Esophagus muscularis mucosa (tissue), 4 donors: ENCODE data around the gene KANK4. TPM values are rescaled to one million over a fixed set of nuclear protein-coding genes. Genes with fewer than 3 reads are reported as not detected.

Experiments used
- DNase-seq: peaks from one replicate; pipeline ENCODE4 v3.0.0-alpha.2; 2017; ENCODE audit errors: extremely low spot score
- H3K27ac ChIP-seq, 4 donors: fragments of 200-600 bp; sonication (generic); replicated peaks in 1 of 4; 1 replicate in 3 of 4; 2 replicates in 1 of 4; pipeline ENCODE4 v1.5.1; 2016 to 2019; ENCODE audit warnings: mild to moderate bottlenecking in 1 of 4
- H3K27me3 ChIP-seq, 4 donors: fragments of 200-600 bp; sonication (generic); one replicate each; pipeline versions ENCODE4 v1.5.1 to v1.6.0; 2016 to 2019
- H3K36me3 ChIP-seq, 4 donors: fragments of 200-600 bp; sonication (generic); one replicate each; pipeline ENCODE4 v1.5.1; 2016 to 2019
- H3K4me1 ChIP-seq, 4 donors: fragments of 200-600 bp; sonication (generic); one replicate each; pipeline ENCODE4 v1.5.1; 2016 to 2019
- H3K4me3 ChIP-seq, 4 donors: fragments of 200-600 bp; sonication (generic); 1 replicate in 2 of 4; 2 replicates in 2 of 4; pipeline ENCODE4 v1.5.1; 2016 to 2019; ENCODE audit warnings: mild to moderate bottlenecking in 4 of 4, moderate library complexity in 1 of 4
- H3K9me3 ChIP-seq, 4 donors: fragments of 200-600 bp; sonication (generic); 1 replicate in 3 of 4; 2 replicates in 1 of 4; pipeline ENCODE4 v1.5.1; 2016 to 2019
- EP300 ChIP-seq: sonication (generic); formaldehyde crosslinking; IDR thresholded peaks from one replicate; pipeline ENCODE4 v1.6.1; 2017; ENCODE audit warnings: antibody characterized with exemption
- POLR2A ChIP-seq: fragments of 450-650 bp; IDR thresholded peaks from one replicate; pipeline ENCODE4 v1.6.1; 2017; ENCODE audit warnings: antibody characterized with exemption, moderate library complexity, mild to moderate bottlenecking, low read depth
- POLR2AphosphoS5 ChIP-seq, 2 donors: sonication (generic); formaldehyde crosslinking; IDR thresholded peaks; one replicate each; pipeline ENCODE4 v1.6.1; 2017; ENCODE audit warnings: antibody characterized with exemption in 2 of 2
- WGBS: methylation state at CpG from one replicate; pipeline ENCODE4 v1.1.5; 2018; 5-methylcytosine and 5-hydroxymethylcytosine counted together
- intact Hi-C: fragments of 100-400 bp; cut with DNase I; formaldehyde crosslinking; loops from one replicate; pipeline ENCODE4 v1.15.1; 2023
- total RNA-seq, 4 donors: library from RNA; depleted of rRNA; stranded (reverse); fragments of >200 nt; gene quantifications; one replicate each; pipeline versions ENCODE4 v1.1.0 to v1.2.1, GENCODE V29; 2016
- TF ChIP-seq, protein P1 (sequence below), 3 experiments: fragments of 200-600 bp in 2 of 3; fragments of 450-650 bp in 1 of 3; sonication (generic) in 2 of 3; IDR thresholded peaks; one replicate each; pipeline ENCODE4 v1.5.1; 2017 to 2019; ENCODE audit warnings: antibody characterized with exemption in 3 of 3, mild to moderate bottlenecking in 2 of 3, moderate library complexity in 1 of 3

Gene KANK4
- total RNA-seq, 4 donors from 2014 or later = 0.42 to 1.4 (median 0.84) TPM

DNA sequence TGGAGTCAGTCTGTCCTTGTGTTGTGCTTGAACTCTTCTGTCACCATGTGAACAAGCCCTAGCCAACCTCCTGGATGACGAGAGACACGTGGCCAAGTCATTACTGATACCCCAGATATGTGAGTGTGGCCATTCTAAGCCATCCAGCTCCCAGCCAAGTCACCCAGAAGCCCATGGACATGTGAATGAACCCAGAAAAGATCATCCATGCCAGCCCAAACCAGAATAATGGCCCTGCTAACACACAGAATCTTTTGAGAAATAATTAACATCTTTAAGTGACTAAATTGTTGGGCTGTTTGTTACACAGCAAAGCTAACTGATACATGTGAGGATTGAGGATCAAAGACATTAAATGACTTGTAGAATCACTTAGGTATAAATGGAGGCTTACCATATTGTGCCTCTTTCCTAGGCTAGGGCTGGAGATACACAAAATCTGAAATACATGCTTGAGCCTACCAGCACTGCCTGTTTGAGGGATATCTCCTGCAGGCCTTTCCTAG is 38.2 kb downstream of the KANK4 start:
- intact Hi-C loops = no loop called here

DNA sequence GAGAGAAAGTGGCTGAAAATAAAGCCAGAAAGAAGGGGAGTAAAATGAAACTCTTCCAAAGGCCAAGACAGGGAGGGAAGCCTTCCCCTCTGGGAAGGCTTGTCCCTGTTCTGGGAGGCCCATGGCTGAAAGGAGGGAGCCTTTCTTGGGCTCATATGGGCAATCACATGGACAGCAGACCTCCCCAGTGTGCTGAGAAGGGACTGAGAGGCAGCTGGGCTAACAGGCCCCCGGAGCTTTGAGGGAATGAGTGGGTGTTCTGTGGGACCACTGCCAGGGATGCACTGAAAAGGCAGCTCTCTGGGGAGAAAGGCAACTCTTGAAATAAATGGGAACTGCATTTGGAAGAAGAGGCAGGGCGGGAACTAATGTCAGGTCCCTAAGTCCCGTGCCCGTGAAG is 39.1 kb downstream of the KANK4 start:
- no peak overlapping the region for H3K4me3 ChIP-seq
- no peak overlapping the region for H3K27ac ChIP-seq
- H3K4me1 ChIP-seq = peaks cover 0 to 1% (median under 1%) of the 10 kb centered on the region in 4 donors
- TF ChIP-seq, protein P1, sequence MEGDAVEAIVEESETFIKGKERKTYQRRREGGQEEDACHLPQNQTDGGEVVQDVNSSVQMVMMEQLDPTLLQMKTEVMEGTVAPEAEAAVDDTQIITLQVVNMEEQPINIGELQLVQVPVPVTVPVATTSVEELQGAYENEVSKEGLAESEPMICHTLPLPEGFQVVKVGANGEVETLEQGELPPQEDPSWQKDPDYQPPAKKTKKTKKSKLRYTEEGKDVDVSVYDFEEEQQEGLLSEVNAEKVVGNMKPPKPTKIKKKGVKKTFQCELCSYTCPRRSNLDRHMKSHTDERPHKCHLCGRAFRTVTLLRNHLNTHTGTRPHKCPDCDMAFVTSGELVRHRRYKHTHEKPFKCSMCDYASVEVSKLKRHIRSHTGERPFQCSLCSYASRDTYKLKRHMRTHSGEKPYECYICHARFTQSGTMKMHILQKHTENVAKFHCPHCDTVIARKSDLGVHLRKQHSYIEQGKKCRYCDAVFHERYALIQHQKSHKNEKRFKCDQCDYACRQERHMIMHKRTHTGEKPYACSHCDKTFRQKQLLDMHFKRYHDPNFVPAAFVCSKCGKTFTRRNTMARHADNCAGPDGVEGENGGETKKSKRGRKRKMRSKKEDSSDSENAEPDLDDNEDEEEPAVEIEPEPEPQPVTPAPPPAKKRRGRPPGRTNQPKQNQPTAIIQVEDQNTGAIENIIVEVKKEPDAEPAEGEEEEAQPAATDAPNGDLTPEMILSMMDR (IDR thresholded peaks at IDR 0.05) = no peak
- no peak for TF ChIP-seq POLR2A
- no peak for TF ChIP-seq POLR2AphosphoS5 (IDR thresholded peaks at IDR 0.05)
- TF ChIP-seq EP300 = no peak
- DNase-seq = no peak
- intact Hi-C loops = no loop called here
- WGBS = 57% methylated on average over 4 of the region's 4 CpGs
- peaks cover 0 to 1% (median 0%) of the 10 kb centered on the region in 4 donors for H3K27me3 ChIP-seq
- no peaks in the 10 kb centered on the region for H3K36me3 ChIP-seq
- H3K9me3 ChIP-seq = peaks cover 0 to 9% (median 2%) of the 10 kb centered on the region in 4 donors

More for the DNA sequence above, 38.2 kb downstream of the KANK4 start:
- no peak overlapping the region for H3K27ac ChIP-seq
- peaks cover under 1 to 10% (median 7%) of the 10 kb centered on the region in 4 donors for H3K4me1 ChIP-seq
- no peak for DNase-seq
- 96% methylated on average over 2 of the region's 2 CpGs for WGBS
- no peak for TF ChIP-seq POLR2AphosphoS5 (IDR thresholded peaks at IDR 0.05)
- TF ChIP-seq EP300 = no peak
- TF ChIP-seq POLR2A = no peak
- TF ChIP-seq, protein P1 (IDR thresholded peaks at IDR 0.05) = no peak
- peaks cover 0 to 10% (median 2%) of the 10 kb centered on the region in 4 donors for H3K27me3 ChIP-seq
- H3K4me3 ChIP-seq = no peak overlapping the region
- no peaks in the 10 kb centered on the region for H3K36me3 ChIP-seq
- H3K9me3 ChIP-seq = peaks cover 0 to 9% (median 2%) of the 10 kb centered on the region in 4 donors

DNA sequence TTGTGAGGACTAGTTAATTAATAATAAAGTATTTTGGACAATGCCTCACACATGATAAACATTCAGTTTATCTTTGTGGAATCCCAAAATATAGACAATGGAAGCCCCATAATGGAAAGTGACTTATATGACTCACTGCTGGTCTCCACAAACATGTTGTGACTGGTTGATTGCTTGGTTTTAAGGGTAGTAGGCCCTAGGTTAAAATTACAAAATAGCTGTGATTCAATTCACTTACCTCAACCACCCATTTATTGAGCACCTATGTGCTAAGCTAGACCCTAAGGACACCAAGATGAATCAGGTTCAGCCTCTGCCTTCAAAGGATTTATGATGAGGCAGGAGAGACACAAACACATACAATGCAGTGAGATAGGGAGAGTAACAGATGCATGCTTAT is 42.4 kb downstream of the KANK4 start:
- no peak overlapping the region for H3K27ac ChIP-seq
- peaks cover 0 to 9% (median 2%) of the 10 kb centered on the region in 4 donors for H3K9me3 ChIP-seq
- no peak for DNase-seq
- TF ChIP-seq POLR2A = no peak
- no peak for TF ChIP-seq POLR2AphosphoS5 (IDR thresholded peaks at IDR 0.05)
- intact Hi-C loops = no loop called here
- H3K4me3 ChIP-seq = no peak overlapping the region
- H3K4me1 ChIP-seq = no peaks in the 10 kb centered on the region
- no peaks in the 10 kb centered on the region for H3K27me3 ChIP-seq
- H3K36me3 ChIP-seq = no peaks in the 10 kb centered on the region

DNA sequence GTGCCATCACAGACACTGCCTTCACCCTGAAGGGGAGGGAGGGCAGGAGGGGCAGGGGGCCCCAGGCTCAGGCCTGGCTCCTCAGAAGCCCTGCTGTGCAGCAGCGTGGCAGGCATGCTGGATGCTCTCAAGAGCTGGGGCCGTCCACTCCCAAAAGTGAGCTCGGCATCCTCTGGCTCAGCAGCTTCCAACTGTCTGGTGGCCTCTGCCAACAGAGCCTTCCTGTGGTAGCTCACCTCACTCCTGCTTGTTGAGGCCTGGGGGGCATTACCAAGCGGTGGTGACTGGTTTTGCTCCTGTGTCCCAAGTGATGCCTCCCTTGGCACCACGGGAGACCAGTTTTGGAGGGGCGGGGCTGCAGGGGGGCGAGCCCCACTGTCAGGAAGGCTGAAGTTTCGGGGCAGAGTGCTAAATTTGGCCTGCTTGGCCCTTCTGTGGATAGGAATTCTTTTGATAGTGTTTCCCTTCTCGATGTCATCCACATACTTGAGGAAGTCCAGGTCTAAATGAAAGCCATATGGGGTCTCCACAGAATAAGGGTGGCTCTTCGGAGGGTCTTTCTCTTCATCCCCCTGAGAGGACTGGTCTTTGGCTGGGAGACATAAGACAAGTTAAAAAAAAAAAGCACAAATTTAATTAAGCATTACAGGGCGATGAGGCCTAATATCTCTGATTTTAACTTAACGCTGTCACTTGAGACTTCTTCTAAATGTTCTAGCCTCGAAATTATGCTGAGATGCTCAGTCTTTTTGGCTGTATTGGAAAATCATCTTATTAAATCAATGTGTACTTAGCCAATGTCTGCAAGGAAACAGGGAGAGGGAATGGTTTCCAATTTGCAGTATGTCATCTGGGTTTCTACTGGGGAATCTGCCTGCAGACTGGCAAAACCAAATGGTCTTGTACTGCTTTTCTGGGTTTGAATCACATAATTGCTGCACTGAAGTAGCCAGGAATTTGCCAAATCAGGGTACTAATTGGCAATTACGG is 44.4 kb downstream of the KANK4 start:
- peaks cover 0 to 9% (median 2%) of the 10 kb centered on the region in 4 donors for H3K9me3 ChIP-seq
- no peak overlapping the region for H3K27ac ChIP-seq
- DNase-seq = no peak
- no peaks in the 10 kb centered on the region for H3K4me1 ChIP-seq
- H3K36me3 ChIP-seq = no peaks in the 10 kb centered on the region
- WGBS = 85% methylated on average over 12 of the region's 14 CpGs
- H3K4me3 ChIP-seq = no peak overlapping the region
- intact Hi-C loops = no loop called here
- TF ChIP-seq EP300 (no peak), POLR2A (no peak), POLR2AphosphoS5 (IDR thresholded peaks at IDR 0.05) (no peak)
- TF ChIP-seq, protein P1 (IDR thresholded peaks at IDR 0.05) = no peak
- no peaks in the 10 kb centered on the region for H3K27me3 ChIP-seq

DNA sequence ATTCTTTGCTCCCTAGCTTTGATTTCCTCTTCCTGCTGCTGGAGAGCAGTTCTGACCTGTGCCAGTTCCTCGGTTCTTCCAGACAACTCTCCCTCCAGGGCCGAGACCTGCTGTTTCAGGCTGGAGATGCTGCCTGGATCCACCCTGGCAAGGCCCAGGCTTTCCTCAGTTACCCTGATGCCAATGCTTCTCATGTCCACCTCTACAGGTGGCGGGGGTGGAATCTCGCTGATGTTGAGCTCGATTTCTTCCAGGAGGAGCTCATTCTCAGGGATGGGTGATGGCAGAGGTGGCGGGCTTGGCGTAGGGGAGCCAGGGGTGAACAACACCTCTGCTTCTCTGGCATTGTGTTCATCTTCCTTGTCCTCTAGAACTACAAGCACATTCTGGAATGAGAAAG is 45.3 kb downstream of the KANK4 start:
- Histone ChIP-seq H3K27me3 (no peaks in the 10 kb centered on the region), H3K27ac (no peak overlapping the region), H3K36me3 (no peaks in the 10 kb centered on the region), H3K4me3 (no peak overlapping the region), H3K4me1 (no peaks in the 10 kb centered on the region), H3K9me3 (peaks cover 0 to 9% (median 2%) of the 10 kb centered on the region in 4 donors)
- 86% methylated on average over 7 of the region's 7 CpGs for WGBS
- TF ChIP-seq, protein P1 (IDR thresholded peaks at IDR 0.05) = no peak
- TF ChIP-seq POLR2AphosphoS5 (IDR thresholded peaks at IDR 0.05) (no peak), POLR2A (no peak), EP300 (no peak)
- intact Hi-C loops = no loop called here
- DNase-seq = no peak
